H1 (cell line): Measurements from ENCODE around the gene FAM120A.

ENCODE experiments used
- CTCF ChIP-seq, 3 experiments: IDR thresholded peaks; 1 replicate in 2 of 3; 2 replicates in 1 of 3; pipeline versions ENCODE4 v1.5.1 to v1.6.1; 2011; ENCODE audit warnings: low read length in 3 of 3, mild to moderate bottlenecking in 3 of 3, inconsistent platforms in 2 of 3, low read depth in 1 of 3, moderate library complexity in 1 of 3; ENCODE audit not compliant: insufficient read depth in 1 of 3; ENCODE audit errors: control extremely low read depth in 1 of 3
- GABPA ChIP-seq: IDR thresholded peaks from 2 replicates; pipeline ENCODE4 v1.6.1; 2011; ENCODE audit warnings: mild to moderate bottlenecking, low read length, moderate library complexity, borderline replicate concordance; ENCODE audit not compliant: insufficient read depth
- MAX ChIP-seq: IDR thresholded peaks from 2 replicates; pipeline ENCODE4 v1.6.1; 2012; ENCODE audit warnings: inconsistent platforms
- NRF1 ChIP-seq: IDR thresholded peaks from 2 replicates; pipeline ENCODE4 v1.6.1; 2011; ENCODE audit warnings: mild to moderate bottlenecking, low read depth, low read length, improper control_type of control experiment
- POLR2A ChIP-seq, 2 experiments: IDR thresholded peaks; 1 replicate in 1 of 2; 2 replicates in 1 of 2; pipeline ENCODE4 v1.6.1; 2011; ENCODE audit warnings: low read depth in 2 of 2, low read length in 2 of 2, mild to moderate bottlenecking in 2 of 2; ENCODE audit errors: control extremely low read depth in 1 of 2
- POU5F1 ChIP-seq: IDR thresholded peaks from 2 replicates; pipeline ENCODE4 v1.6.1; 2011; ENCODE audit warnings: low read depth, mild to moderate bottlenecking, low read length, moderate library complexity
- RXRA ChIP-seq: IDR thresholded peaks from 2 replicates; pipeline ENCODE4 v1.6.1; 2011; ENCODE audit warnings: low read depth, mild to moderate bottlenecking, low read length, moderate library complexity; ENCODE audit not compliant: insufficient read depth
- SIN3A ChIP-seq, 2 experiments: IDR thresholded peaks in 1 of 2; conservative IDR thresholded peaks in 1 of 2; 2 replicates each; pipeline ENCODE4 v1.6.1; 2011 to 2012; ENCODE audit warnings: low read length in 2 of 2, improper control_type of control experiment in 1 of 2, low read depth in 1 of 2, mild to moderate bottlenecking in 1 of 2
- SP1 ChIP-seq: IDR thresholded peaks from 2 replicates; pipeline ENCODE4 v1.6.1; 2011; ENCODE audit warnings: low read depth, low read length
- TEAD4 ChIP-seq: IDR thresholded peaks from 2 replicates; pipeline ENCODE4 v1.6.1; 2012; ENCODE audit warnings: low read depth, low read length, inconsistent platforms, mixed read lengths

GRCh38 chr9:93531374-93531773 is 79.9 kb downstream of the FAM120A start:
- TF ChIP-seq POLR2A (IDR thresholded peaks at IDR 0.05; ENCODE audit: control extremely low read depth in 1 of 2, low read depth in 2 of 2, low read length in 2 of 2) (no peak), SIN3A (conservative IDR thresholded peaks at IDR 0.05 in 1 of 2, IDR thresholded peaks at IDR 0.05 in 1 of 2; ENCODE audit: low read depth in 1 of 2, low read length in 2 of 2) (no peak), CTCF (IDR thresholded peaks at IDR 0.05; ENCODE audit: control extremely low read depth in 1 of 3, insufficient read depth in 1 of 3, low read depth in 1 of 3, low read length in 3 of 3) (peak in 1 of 3 experiments; percentile 16; a peak in 1 of 4 replicates), GABPA (no peak), TEAD4 (no peak), MAX (no peak), SP1 (no peak), RXRA (no peak), NRF1 (no peak), POU5F1 (no peak)
